GM23338 (cell line): ENCODE data around the gene COPS2.

Experiments used
- CREB1 ChIP-seq: fragments of 250-450 bp; sonication (Bioruptor Pico); IDR thresholded peaks from 2 replicates; pipeline ENCODE4 v1.5.0; 2020; ENCODE audit warnings: low read depth, mild to moderate bottlenecking, moderate library complexity
- EZH2 ChIP-seq: fragments of 200-600 bp; sonication (generic); IDR thresholded peaks from one replicate; pipeline ENCODE4 v1.8.0; 2017; ENCODE audit warnings: antibody characterized with exemption, mild to moderate bottlenecking, low read depth; ENCODE audit not compliant: unreplicated experiment
- JUNB ChIP-seq: IDR thresholded peaks from one replicate; pipeline ENCODE4 v1.6.1; 2016; ENCODE audit warnings: antibody characterized with exemption; ENCODE audit not compliant: unreplicated experiment
- POLR2AphosphoS5 ChIP-seq: IDR thresholded peaks from 2 replicates; pipeline ENCODE4 v1.6.1; 2016; ENCODE audit warnings: antibody characterized with exemption, low read depth
- TF ChIP-seq, protein P1 (sequence below), 2 experiments: fragments of 200-600 bp in 1 of 2; sonication (generic) in 1 of 2; conservative IDR thresholded peaks; 2 replicates each; pipeline versions ENCODE4 v1.5.1 to v1.6.1; 2016 to 2017; ENCODE audit warnings: antibody characterized with exemption in 2 of 2, low read depth in 2 of 2, mild to moderate bottlenecking in 2 of 2, moderate library complexity in 1 of 2

DNA sequence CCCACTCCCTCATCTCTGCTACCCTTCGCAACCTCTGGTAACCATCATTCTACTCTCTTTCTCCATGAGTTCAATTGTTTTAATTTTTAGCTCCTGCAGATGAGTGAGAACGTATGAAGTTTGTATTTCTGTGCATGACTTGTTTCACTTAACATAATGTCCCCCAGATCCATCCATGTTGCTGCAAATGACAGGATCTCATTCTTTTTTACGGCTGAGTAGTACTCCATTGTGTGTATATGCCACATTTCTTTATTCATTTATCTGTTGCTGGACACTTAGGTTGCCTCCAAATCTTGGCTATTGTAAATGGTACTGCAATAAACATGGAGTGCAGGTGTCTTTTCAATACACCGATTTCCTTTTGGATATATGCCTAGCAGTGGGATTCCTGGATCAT, 26.7 kb upstream of the COPS2 start:
- no peak for TF ChIP-seq EZH2
- TF ChIP-seq, protein P1, sequence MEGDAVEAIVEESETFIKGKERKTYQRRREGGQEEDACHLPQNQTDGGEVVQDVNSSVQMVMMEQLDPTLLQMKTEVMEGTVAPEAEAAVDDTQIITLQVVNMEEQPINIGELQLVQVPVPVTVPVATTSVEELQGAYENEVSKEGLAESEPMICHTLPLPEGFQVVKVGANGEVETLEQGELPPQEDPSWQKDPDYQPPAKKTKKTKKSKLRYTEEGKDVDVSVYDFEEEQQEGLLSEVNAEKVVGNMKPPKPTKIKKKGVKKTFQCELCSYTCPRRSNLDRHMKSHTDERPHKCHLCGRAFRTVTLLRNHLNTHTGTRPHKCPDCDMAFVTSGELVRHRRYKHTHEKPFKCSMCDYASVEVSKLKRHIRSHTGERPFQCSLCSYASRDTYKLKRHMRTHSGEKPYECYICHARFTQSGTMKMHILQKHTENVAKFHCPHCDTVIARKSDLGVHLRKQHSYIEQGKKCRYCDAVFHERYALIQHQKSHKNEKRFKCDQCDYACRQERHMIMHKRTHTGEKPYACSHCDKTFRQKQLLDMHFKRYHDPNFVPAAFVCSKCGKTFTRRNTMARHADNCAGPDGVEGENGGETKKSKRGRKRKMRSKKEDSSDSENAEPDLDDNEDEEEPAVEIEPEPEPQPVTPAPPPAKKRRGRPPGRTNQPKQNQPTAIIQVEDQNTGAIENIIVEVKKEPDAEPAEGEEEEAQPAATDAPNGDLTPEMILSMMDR (conservative IDR thresholded peaks at IDR 0.05; ENCODE audit: low read depth in 2 of 2), result no peak
- no peak for TF ChIP-seq POLR2AphosphoS5
- no peak for TF ChIP-seq JUNB
- TF ChIP-seq CREB1 (CRISPR knock-in tag), result no peak
